Neural progenitor cell (in vitro differentiated cells): ENCODE data around the gene HSF2. TPM values are rescaled to one million over a fixed set of nuclear protein-coding genes. Genes with fewer than 3 reads are reported as not detected.
A peak's percentile ranks its signal among the peaks of the same experiment; 100 is the strongest.

Experiments used
- DNase-seq: peaks from one replicate; pipeline ENCODE4 v3.0.0-alpha.2; 2016; ENCODE audit warnings: low spot score
- H2AFZ ChIP-seq: fragments of 200-600 bp; sonication (generic); replicated peaks from 2 replicates; pipeline ENCODE4 v1.6.1; 2016; ENCODE audit warnings: antibody characterized with exemption
- H3F3A ChIP-seq: fragments of 200-600 bp; sonication (generic); 2 replicates; pipeline ENCODE4 v1.6.1; 2016; ENCODE audit warnings: antibody characterized with exemption, low read depth
- H3K27ac ChIP-seq: fragments of 200-600 bp; sonication (generic); 2 replicates; pipeline ENCODE4 v1.5.1; 2016; ENCODE audit warnings: mild to moderate bottlenecking
- H3K27me3 ChIP-seq: fragments of 200-600 bp; sonication (generic); 2 replicates; pipeline ENCODE4 v1.6.1; 2016; ENCODE audit warnings: mild to moderate bottlenecking, moderate library complexity
- H3K36me3 ChIP-seq: fragments of 200-600 bp; sonication (generic); 2 replicates; pipeline ENCODE4 v1.5.1; 2016
- H3K4me1 ChIP-seq: fragments of 200-600 bp; sonication (generic); 2 replicates; pipeline ENCODE4 v1.6.1; 2016; ENCODE audit warnings: mixed run types
- H3K4me2 ChIP-seq: fragments of 200-600 bp; sonication (generic); 2 replicates; pipeline ENCODE4 v1.6.1; 2016
- H3K4me3 ChIP-seq: fragments of 200-600 bp; sonication (generic); 2 replicates; pipeline ENCODE4 v1.5.1; 2016
- H3K79me2 ChIP-seq: fragments of 200-600 bp; sonication (generic); 2 replicates; pipeline ENCODE4 v1.6.1; 2016; ENCODE audit warnings: low read depth
- H3K9ac ChIP-seq: fragments of 200-600 bp; sonication (generic); 2 replicates; pipeline ENCODE4 v1.6.1; 2016
- H3K9me3 ChIP-seq: fragments of 200-600 bp; sonication (generic); 2 replicates; pipeline ENCODE4 v1.5.1; 2016; ENCODE audit warnings: low read depth
- H4K20me1 ChIP-seq: fragments of 200-600 bp; sonication (generic); 2 replicates; pipeline ENCODE4 v1.6.1; 2016; ENCODE audit warnings: low read depth
- H3K27ac Mint-ChIP-seq: 3 replicates; pipeline ENCODE4 v1.8.0; 2021; ENCODE audit warnings: mixed read lengths
- H3K27me3 Mint-ChIP-seq: 2 replicates; pipeline ENCODE4 v1.8.0; 2022; ENCODE audit warnings: low read depth, mild to moderate bottlenecking, inconsistent platforms, moderate library complexity, mixed read lengths; ENCODE audit not compliant: insufficient read depth
- H3K36me3 Mint-ChIP-seq: 3 replicates; pipeline ENCODE4 v1.8.0; 2021; ENCODE audit warnings: mixed read lengths
- H3K4me1 Mint-ChIP-seq: 3 replicates; pipeline ENCODE4 v1.8.0; 2021; ENCODE audit warnings: mixed read lengths
- H3K4me3 Mint-ChIP-seq: 3 replicates; pipeline ENCODE4 v1.8.0; 2021; ENCODE audit warnings: mild to moderate bottlenecking, moderate library complexity, mixed read lengths
- H3K9me3 Mint-ChIP-seq: 3 replicates; pipeline ENCODE4 v1.8.0; 2020; ENCODE audit warnings: mixed read lengths
- EZH2 ChIP-seq: fragments of 200-600 bp; sonication (generic); IDR thresholded peaks from 2 replicates; pipeline ENCODE4 v1.6.1; 2017; ENCODE audit warnings: antibody characterized with exemption, mild to moderate bottlenecking, moderate library complexity
- EZH2phosphoT487 ChIP-seq: fragments of 200-600 bp; sonication (generic); IDR thresholded peaks from 2 replicates; pipeline ENCODE4 v1.6.1; 2017; ENCODE audit warnings: antibody characterized with exemption
- total RNA-seq: library from RNA; depleted of rRNA; stranded (reverse); fragments of >200 nt; gene quantifications from 2 replicates; pipeline ENCODE4 v1.2.3, GENCODE V29; 2015; ENCODE audit warnings: low replicate concordance
- TF ChIP-seq, protein P1 (sequence below): fragments of 200-600 bp; sonication (generic); IDR thresholded peaks from 2 replicates; pipeline ENCODE4 v1.5.1; 2017; ENCODE audit warnings: antibody characterized with exemption, mild to moderate bottlenecking

Gene HSF2
- total RNA-seq, 1 donor from 2014 or later, result 135 TPM

DNA sequence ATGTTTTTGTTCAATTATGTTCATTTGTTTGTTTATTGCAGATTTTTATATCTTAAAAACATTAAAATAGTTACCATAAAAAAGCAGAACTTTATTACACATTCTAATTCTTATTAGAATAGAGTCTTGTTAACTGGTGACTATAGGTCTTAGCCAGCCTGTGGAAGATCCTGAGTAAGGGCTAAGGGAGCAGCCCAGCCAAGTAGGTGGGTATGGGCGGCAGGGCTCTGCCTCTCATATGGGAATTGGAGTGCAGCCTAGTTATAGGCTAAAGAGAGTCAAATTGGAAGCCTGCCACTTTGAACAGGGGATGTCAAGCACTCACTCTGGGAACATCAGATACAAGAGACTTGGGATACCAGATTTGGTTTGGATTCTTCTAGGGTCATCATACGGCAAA lies 10.5 kb upstream of the HSF2 start:
- H3K27ac Mint-ChIP-seq, result no peak overlapping the region
- TF ChIP-seq, protein P1, sequence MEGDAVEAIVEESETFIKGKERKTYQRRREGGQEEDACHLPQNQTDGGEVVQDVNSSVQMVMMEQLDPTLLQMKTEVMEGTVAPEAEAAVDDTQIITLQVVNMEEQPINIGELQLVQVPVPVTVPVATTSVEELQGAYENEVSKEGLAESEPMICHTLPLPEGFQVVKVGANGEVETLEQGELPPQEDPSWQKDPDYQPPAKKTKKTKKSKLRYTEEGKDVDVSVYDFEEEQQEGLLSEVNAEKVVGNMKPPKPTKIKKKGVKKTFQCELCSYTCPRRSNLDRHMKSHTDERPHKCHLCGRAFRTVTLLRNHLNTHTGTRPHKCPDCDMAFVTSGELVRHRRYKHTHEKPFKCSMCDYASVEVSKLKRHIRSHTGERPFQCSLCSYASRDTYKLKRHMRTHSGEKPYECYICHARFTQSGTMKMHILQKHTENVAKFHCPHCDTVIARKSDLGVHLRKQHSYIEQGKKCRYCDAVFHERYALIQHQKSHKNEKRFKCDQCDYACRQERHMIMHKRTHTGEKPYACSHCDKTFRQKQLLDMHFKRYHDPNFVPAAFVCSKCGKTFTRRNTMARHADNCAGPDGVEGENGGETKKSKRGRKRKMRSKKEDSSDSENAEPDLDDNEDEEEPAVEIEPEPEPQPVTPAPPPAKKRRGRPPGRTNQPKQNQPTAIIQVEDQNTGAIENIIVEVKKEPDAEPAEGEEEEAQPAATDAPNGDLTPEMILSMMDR, result no peak
- TF ChIP-seq EZH2, result no peak

DNA sequence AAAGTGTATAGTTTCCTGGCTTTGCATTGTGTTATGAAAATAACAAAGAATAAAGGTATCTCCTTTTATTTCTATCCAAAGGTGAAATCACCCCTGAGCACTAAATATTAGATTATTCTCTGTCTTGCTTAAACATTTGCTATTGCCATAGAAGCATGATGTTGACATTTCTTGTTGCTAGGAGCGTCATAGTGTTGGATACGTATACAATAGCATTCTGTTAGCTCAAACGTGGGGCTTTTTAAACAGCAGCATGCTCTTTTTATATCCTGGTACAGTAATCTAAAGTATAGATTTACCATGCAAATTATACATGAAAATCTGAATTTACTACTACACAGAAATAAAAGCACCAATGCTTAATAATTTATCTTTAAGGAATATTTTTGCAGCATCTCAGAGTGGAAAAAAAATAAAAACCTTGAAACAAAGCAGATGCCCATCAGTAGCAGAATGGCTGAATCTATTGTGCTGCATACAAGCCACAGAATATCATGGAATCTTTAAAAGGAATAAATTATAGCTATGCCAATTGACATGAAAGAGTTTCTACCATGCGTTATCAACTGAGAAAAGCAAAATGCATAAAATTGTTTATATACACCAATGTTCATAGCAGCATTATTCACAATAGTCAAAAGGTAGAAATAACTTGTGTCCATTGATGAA lies 9.6 kb upstream of the HSF2 start:
- peaks cover 25% of the 10 kb centered on the region for H3K4me1 ChIP-seq
- H3K4me3 ChIP-seq, result no peak overlapping the region
- H3K9me3 Mint-ChIP-seq, result no peaks in the 10 kb centered on the region
- H3K4me2 ChIP-seq, result no peak overlapping the region
- peaks cover 2% of the 10 kb centered on the region for H3K27me3 Mint-ChIP-seq
- H3K36me3 Mint-ChIP-seq, result no peaks in the 10 kb centered on the region
- TF ChIP-seq EZH2phosphoT487 (no peak), EZH2 (no peak)
- TF ChIP-seq, protein P1, result no peak
- no peak overlapping the region for H3K9ac ChIP-seq
- no peaks in the 10 kb centered on the region for H3K36me3 ChIP-seq
- H3K4me1 Mint-ChIP-seq, result peaks cover 3% of the 10 kb centered on the region
- H2AFZ ChIP-seq, result no peak overlapping the region
- H3K27ac Mint-ChIP-seq, result no peak overlapping the region
- peaks cover 99% of the 10 kb centered on the region for H3K27me3 ChIP-seq
- H3F3A ChIP-seq, result peaks cover 23% of the 10 kb centered on the region
- H3K27ac ChIP-seq, result no peak overlapping the region
- no peaks in the 10 kb centered on the region for H3K9me3 ChIP-seq
- H4K20me1 ChIP-seq, result no peaks in the 10 kb centered on the region
- no peaks in the 10 kb centered on the region for H3K79me2 ChIP-seq
- no peak overlapping the region for H3K4me3 Mint-ChIP-seq
- DNase-seq, result no peak

More for the DNA sequence above, 10.5 kb upstream of the HSF2 start:
- no peak for DNase-seq
- Histone ChIP-seq H3K4me2 (no peak overlapping the region), H3K36me3 (no peaks in the 10 kb centered on the region), H3K27ac (no peak overlapping the region), H3K4me1 (peaks cover 22% of the 10 kb centered on the region), H2AFZ (no peak overlapping the region), H3K4me3 (no peak overlapping the region), H3K79me2 (no peaks in the 10 kb centered on the region), H3K9ac (no peak overlapping the region), H3K27me3 (peaks cover 99% of the 10 kb centered on the region), H4K20me1 (no peaks in the 10 kb centered on the region), H3K9me3 (no peaks in the 10 kb centered on the region), H3F3A (peaks cover 18% of the 10 kb centered on the region)
- Mint-ChIP-seq H3K4me1 (peaks cover 3% of the 10 kb centered on the region), H3K36me3 (no peaks in the 10 kb centered on the region), H3K9me3 (no peaks in the 10 kb centered on the region), H3K4me3 (no peak overlapping the region), H3K27me3 (no peaks in the 10 kb centered on the region)

DNA sequence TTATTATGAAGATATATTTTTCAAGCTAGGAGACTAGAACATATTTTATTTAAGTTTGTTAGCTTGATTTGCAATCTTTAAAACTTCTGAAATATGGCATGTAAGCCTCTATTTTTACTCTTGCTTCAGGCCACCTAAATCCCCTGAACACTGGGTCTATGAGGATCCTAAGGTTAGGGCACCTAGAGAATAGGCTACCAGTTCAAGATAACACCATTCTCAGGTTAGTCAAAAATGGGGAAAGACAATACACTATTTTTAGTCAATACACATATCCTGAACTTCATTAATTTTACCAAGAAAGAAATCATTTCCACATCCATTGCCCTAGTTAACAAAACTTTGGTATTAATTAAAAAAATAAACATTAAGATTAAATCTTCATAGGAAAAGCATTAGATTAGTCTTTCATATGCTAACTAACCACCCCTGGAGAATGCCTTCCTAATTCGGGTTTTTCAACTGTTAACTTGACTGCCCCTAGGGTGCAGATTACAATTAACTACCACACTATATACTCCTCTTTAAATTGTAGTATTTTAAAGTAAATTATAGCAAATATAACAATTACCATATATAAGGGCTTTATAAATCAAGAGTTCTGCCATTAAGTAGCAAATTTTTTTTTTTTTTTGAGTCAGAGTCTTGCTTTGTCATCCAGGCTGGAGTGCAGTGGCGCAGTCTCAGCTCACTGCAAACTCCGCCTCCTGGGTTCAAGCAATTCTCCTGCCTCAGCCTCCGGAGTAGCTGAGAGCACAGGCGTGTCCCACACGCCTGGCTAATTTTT lies 6.7 kb upstream of the HSF2 start:
- H3K4me3 ChIP-seq, result peak overlapping the region; percentile 29
- no peaks in the 10 kb centered on the region for H3K36me3 ChIP-seq
- no peak overlapping the region for H3K27ac Mint-ChIP-seq
- H3K27me3 ChIP-seq, result peaks cover 99% of the 10 kb centered on the region
- H3K9me3 Mint-ChIP-seq, result no peaks in the 10 kb centered on the region
- H3K79me2 ChIP-seq, result no peaks in the 10 kb centered on the region
- peaks cover 2% of the 10 kb centered on the region for H3K27me3 Mint-ChIP-seq
- no peaks in the 10 kb centered on the region for H3K9me3 ChIP-seq
- peaks cover 3% of the 10 kb centered on the region for H3K4me1 Mint-ChIP-seq
- H2AFZ ChIP-seq, result peak overlapping the region; percentile 60
- peaks cover 23% of the 10 kb centered on the region for H3F3A ChIP-seq
- H3K36me3 Mint-ChIP-seq, result no peaks in the 10 kb centered on the region
- no peak overlapping the region for H3K27ac ChIP-seq
- H3K9ac ChIP-seq, result no peak overlapping the region
- TF ChIP-seq EZH2 (no peak), EZH2phosphoT487 (no peak)
- TF ChIP-seq, protein P1, result no peak
- DNase-seq, result no peak
- peaks cover 25% of the 10 kb centered on the region for H3K4me1 ChIP-seq
- H4K20me1 ChIP-seq, result no peaks in the 10 kb centered on the region
- H3K4me3 Mint-ChIP-seq, result no peak overlapping the region
- H3K4me2 ChIP-seq, result peak overlapping the region; percentile 62
